Endodermal cell (in vitro differentiated cells): Measurements from ENCODE around the gene ZNF670. TPM values are rescaled to one million over a fixed set of nuclear protein-coding genes. Genes with fewer than 3 reads are reported as not detected.

Experiments used
- DNase-seq: peaks from one replicate; pipeline ENCODE4 v3.0.0-alpha.2; 2017
- H3K27ac ChIP-seq: 2 replicates; pipeline ENCODE4 v1.5.1; 2013; ENCODE audit warnings: mild to moderate bottlenecking, low read depth, low read length, moderate library complexity
- H3K27me3 ChIP-seq: 2 replicates; pipeline ENCODE4 v1.6.1; 2013; ENCODE audit warnings: mild to moderate bottlenecking, low read length, moderate library complexity; ENCODE audit not compliant: insufficient read depth, control insufficient read depth, poor library complexity, severe bottlenecking
- H3K36me3 ChIP-seq: 2 replicates; pipeline ENCODE4 v1.7.0; 2013; ENCODE audit warnings: mild to moderate bottlenecking, low read length, moderate library complexity; ENCODE audit not compliant: control insufficient read depth, insufficient read depth
- H3K4me1 ChIP-seq: one replicate; pipeline ENCODE4 v1.7.0; 2013; ENCODE audit warnings: low read length; ENCODE audit not compliant: control insufficient read depth, insufficient read depth
- H3K4me3 ChIP-seq: 2 replicates; pipeline ENCODE4 v1.5.1; 2013; ENCODE audit warnings: mild to moderate bottlenecking, low read length, moderate library complexity
- H3K9ac ChIP-seq: 2 replicates; pipeline ENCODE4 v1.6.1; 2013; ENCODE audit warnings: mild to moderate bottlenecking, low read length, moderate library complexity; ENCODE audit not compliant: poor library complexity, severe bottlenecking; ENCODE audit errors: extremely low read depth
- H3K9me3 ChIP-seq: 2 replicates; pipeline ENCODE4 v1.6.1; 2013; ENCODE audit warnings: mild to moderate bottlenecking, low read length, moderate library complexity; ENCODE audit not compliant: control insufficient read depth
- H3K27ac Mint-ChIP-seq: 2 replicates; pipeline ENCODE4 v1.8.0; 2020; ENCODE audit warnings: mixed read lengths
- H3K27me3 Mint-ChIP-seq: 2 replicates; pipeline ENCODE4 v1.8.0; 2021; ENCODE audit warnings: mild to moderate bottlenecking, mixed read lengths; ENCODE audit not compliant: insufficient read depth
- H3K36me3 Mint-ChIP-seq: 2 replicates; pipeline ENCODE4 v1.8.0; 2020; ENCODE audit warnings: low read depth, mixed read lengths
- H3K4me1 Mint-ChIP-seq: 2 replicates; pipeline ENCODE4 v1.8.0; 2020; ENCODE audit warnings: mixed read lengths
- H3K4me3 Mint-ChIP-seq: 2 replicates; pipeline ENCODE4 v1.8.0; 2020; ENCODE audit warnings: mild to moderate bottlenecking, moderate library complexity, mixed read lengths
- H3K9me3 Mint-ChIP-seq: 2 replicates; pipeline ENCODE4 v1.8.0; 2020; ENCODE audit warnings: mild to moderate bottlenecking, mixed read lengths
- WGBS, 2 experiments: methylation state at CpG; one replicate each; pipeline versions ENCODE4 v1.1.5 to v1.1.7; 2013; ENCODE audit warnings: missing lambda C conversion rate in 2 of 2, mixed read lengths in 1 of 2; ENCODE audit not compliant: insufficient coverage in 1 of 2, insufficient read length in 1 of 2; 5-methylcytosine and 5-hydroxymethylcytosine counted together
- total RNA-seq, 2 donors: library from RNA; stranded (reverse); fragmentation: NEBNext Ultra II Directional in 1 of 2; extraction: Animal tissue kit (Norgen Biotek cat#: 25700) in 1 of 2; gene quantifications; 2 replicates in 1 of 2; 3 replicates in 1 of 2; pipeline ENCODE4 v1.2.1, GENCODE V29; 2021
- TF ChIP-seq, protein P1 (sequence below): fragments of 200-600 bp; sonication (generic); conservative IDR thresholded peaks from 2 replicates; pipeline ENCODE4 v1.5.0; 2021; ENCODE audit warnings: antibody characterized with exemption, mild to moderate bottlenecking

Gene ZNF670
- total RNA-seq, 2 donors from 2014 or later: 10.9 to 15.7 TPM

DNA sequence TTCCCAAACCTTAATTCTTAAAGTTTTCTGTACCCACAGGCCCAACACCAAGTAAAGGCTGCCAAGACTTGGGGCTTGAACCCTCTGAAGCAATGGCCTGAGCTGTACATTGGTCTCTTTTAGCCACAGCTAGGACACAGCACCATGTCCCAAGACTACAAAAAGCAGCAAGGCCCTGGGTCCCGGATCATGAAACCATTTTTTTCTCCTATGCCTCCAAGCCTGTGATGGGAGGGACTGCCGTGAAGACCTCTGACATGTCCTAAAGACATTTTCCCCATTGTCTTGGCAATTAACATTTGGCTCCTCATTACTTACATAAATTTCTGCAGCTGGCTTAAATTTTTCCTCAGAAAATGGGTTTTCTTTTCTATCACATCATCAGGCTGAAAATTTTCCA is 30.9 kb downstream of the ZNF670 start:
- DNase-seq: no peak
- no peak overlapping the region for H3K9ac ChIP-seq
- TF ChIP-seq, protein P1, sequence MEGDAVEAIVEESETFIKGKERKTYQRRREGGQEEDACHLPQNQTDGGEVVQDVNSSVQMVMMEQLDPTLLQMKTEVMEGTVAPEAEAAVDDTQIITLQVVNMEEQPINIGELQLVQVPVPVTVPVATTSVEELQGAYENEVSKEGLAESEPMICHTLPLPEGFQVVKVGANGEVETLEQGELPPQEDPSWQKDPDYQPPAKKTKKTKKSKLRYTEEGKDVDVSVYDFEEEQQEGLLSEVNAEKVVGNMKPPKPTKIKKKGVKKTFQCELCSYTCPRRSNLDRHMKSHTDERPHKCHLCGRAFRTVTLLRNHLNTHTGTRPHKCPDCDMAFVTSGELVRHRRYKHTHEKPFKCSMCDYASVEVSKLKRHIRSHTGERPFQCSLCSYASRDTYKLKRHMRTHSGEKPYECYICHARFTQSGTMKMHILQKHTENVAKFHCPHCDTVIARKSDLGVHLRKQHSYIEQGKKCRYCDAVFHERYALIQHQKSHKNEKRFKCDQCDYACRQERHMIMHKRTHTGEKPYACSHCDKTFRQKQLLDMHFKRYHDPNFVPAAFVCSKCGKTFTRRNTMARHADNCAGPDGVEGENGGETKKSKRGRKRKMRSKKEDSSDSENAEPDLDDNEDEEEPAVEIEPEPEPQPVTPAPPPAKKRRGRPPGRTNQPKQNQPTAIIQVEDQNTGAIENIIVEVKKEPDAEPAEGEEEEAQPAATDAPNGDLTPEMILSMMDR: no peak
- H3K27ac ChIP-seq: no peak overlapping the region
- H3K9me3 Mint-ChIP-seq: peaks cover 100% of the 10 kb centered on the region
- H3K9me3 ChIP-seq: peaks cover 100% of the 10 kb centered on the region
- H3K27ac Mint-ChIP-seq: no peak overlapping the region
- no peaks in the 10 kb centered on the region for H3K4me1 Mint-ChIP-seq
- H3K4me3 Mint-ChIP-seq: no peak overlapping the region
- no peak overlapping the region for H3K4me3 ChIP-seq
- 81 to 96% methylated on average over 2 of the region's 2 CpGs for WGBS, 2 experiments
- peaks cover 6% of the 10 kb centered on the region for H3K36me3 ChIP-seq
- H3K36me3 Mint-ChIP-seq: peaks cover 74% of the 10 kb centered on the region
- no peaks in the 10 kb centered on the region for H3K4me1 ChIP-seq
- H3K27me3 Mint-ChIP-seq: no peaks in the 10 kb centered on the region
- H3K27me3 ChIP-seq: no peaks in the 10 kb centered on the region

DNA sequence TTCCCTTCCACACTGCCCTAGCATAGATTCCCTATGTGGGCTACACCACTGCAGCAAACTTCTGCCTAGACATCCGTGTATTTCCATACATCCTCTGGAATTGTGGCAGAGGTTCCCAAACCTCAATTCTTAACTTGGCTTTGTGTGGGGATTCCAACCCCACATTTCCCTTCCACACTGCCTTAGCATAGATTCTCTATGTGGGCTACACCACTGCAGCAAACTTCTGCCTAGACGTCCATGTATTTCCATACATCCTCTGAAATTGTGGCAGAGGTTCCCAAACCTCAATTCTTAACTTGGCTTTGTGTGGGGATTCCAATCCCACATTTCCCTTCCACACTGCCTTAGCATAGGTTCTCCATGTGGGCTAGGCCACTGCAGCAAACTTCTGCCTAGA is 31.4 kb downstream of the ZNF670 start:
- peaks cover 100% of the 10 kb centered on the region for H3K9me3 ChIP-seq
- no peaks in the 10 kb centered on the region for H3K4me1 Mint-ChIP-seq
- peaks cover 100% of the 10 kb centered on the region for H3K9me3 Mint-ChIP-seq

DNA sequence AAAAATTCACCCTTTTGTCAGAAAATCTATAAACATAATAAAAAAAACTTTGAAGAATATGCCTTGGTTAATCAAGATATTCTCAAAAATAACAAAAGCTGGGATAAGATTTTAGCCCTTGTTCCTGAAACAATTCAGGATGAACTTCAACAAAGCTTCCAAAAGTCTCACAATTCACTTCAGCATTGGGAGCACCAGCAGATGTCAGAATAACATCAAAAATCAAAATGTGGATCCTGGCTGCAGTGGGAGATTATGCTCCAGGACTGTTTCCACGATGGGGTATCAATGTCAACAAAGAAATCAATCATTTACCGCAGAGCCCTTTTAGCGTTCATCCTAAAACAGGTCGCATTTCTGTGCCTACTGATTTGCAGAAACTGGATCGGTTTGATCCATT is 35.2 kb downstream of the ZNF670 start:
- peaks cover 98% of the 10 kb centered on the region for H3K9me3 Mint-ChIP-seq
- no peaks in the 10 kb centered on the region for H3K4me1 Mint-ChIP-seq
- Histone ChIP-seq H3K4me3 (peak overlapping the region; percentile 42), H3K9me3 (peaks cover 99% of the 10 kb centered on the region), H3K27ac (no peak overlapping the region), H3K4me1 (no peaks in the 10 kb centered on the region), H3K36me3 (peaks cover 14% of the 10 kb centered on the region), H3K27me3 (no peaks in the 10 kb centered on the region), H3K9ac (no peak overlapping the region)
- no peak overlapping the region for H3K4me3 Mint-ChIP-seq
- no peak for DNase-seq
- TF ChIP-seq, protein P1: no peak
- no peaks in the 10 kb centered on the region for H3K27me3 Mint-ChIP-seq
- 93 to 100% methylated on average over 4 to 5 of the region's 5 CpGs for WGBS, 2 experiments
- peaks cover 86% of the 10 kb centered on the region for H3K36me3 Mint-ChIP-seq
- no peak overlapping the region for H3K27ac Mint-ChIP-seq

More for the DNA sequence above, 31.4 kb downstream of the ZNF670 start:
- no peak for DNase-seq
- TF ChIP-seq, protein P1: no peak
- H3K36me3 Mint-ChIP-seq: peaks cover 74% of the 10 kb centered on the region
- no peak overlapping the region for H3K4me3 Mint-ChIP-seq
- Histone ChIP-seq H3K27ac (no peak overlapping the region), H3K9ac (no peak overlapping the region), H3K36me3 (peaks cover 2% of the 10 kb centered on the region), H3K4me1 (no peaks in the 10 kb centered on the region), H3K27me3 (no peaks in the 10 kb centered on the region), H3K4me3 (peak overlapping the region; percentile 26)
- H3K27me3 Mint-ChIP-seq: no peaks in the 10 kb centered on the region
- H3K27ac Mint-ChIP-seq: no peak overlapping the region
- WGBS, 2 experiments: 88% methylated on average over 2 of the region's 2 CpGs; no CpG with 5 or more reads in 1 of the 2 experiments
